GM08714 (cell line): Measurements from ENCODE around the gene ARTN.

ENCODE experiments used
- H3K4me3 ChIP-seq: fragments of 200-500 bp; sonication (Bioruptor generic); 2 replicates; pipeline ENCODE4 v1.5.1; 2014; ENCODE audit warnings: mild to moderate bottlenecking, low read length, inconsistent platforms
- ZNF274 ChIP-seq: IDR thresholded peaks from 2 replicates; pipeline ENCODE4 v1.6.1; 2012; ENCODE audit warnings: mild to moderate bottlenecking, low read depth, low read length

The ARTN gene

GRCh38 chr1:43963006-43963405, 29.4 kb downstream of the ARTN start:
- no peak overlapping the region for H3K4me3 ChIP-seq
- TF ChIP-seq ZNF274: no peak

- TF ChIP-seq ZNF274: no peak
Observed at GRCh38 chr1:43963890-43964289, 30.3 kb downstream of the ARTN start.

GRCh38 chr1:43965316-43965715, 31.7 kb downstream of the ARTN start:
- no peak for TF ChIP-seq ZNF274

More at GRCh38 chr1:43963890-43964289, 30.3 kb downstream of the ARTN start:
- H3K4me3 ChIP-seq: no peak overlapping the region

GRCh38 chr1:43968348-43968948, 34.8 kb downstream of the ARTN start:
- TF ChIP-seq ZNF274: no peak
- no peak overlapping the region for H3K4me3 ChIP-seq

More at GRCh38 chr1:43965316-43965715, 31.7 kb downstream of the ARTN start:
- H3K4me3 ChIP-seq: no peak overlapping the region

- TF ChIP-seq ZNF274: no peak
- no peak overlapping the region for H3K4me3 ChIP-seq
Observed at GRCh38 chr1:43969416-43969745, 35.8 kb downstream of the ARTN start.

- TF ChIP-seq ZNF274: no peak
- H3K4me3 ChIP-seq: peak within 1 kb of the TSS; percentile 71
Observed at GRCh38 chr1:43969746-43970466, 36.3 kb downstream of the ARTN start, which contains the start of gene DPH2. TSS of gene DPH2 (plus strand) at chr1:43970010. CDS start at chr1:43970176, 166 bp downstream.

GRCh38 chr1:43970502-43970901, 36.9 kb downstream of the ARTN start:
- no peak for TF ChIP-seq ZNF274
- peak overlapping the region; percentile 71 for H3K4me3 ChIP-seq

GRCh38 chr1:43970911-43971310, 37.3 kb downstream of the ARTN start:
- no peak for TF ChIP-seq ZNF274
- H3K4me3 ChIP-seq: peak overlapping the region; percentile 71; the same call in 1 of the 2 replicates

GRCh38 chr1:43971336-43971980, 37.9 kb downstream of the ARTN start:
- H3K4me3 ChIP-seq: no peak overlapping the region
- TF ChIP-seq ZNF274: no peak

- H3K4me3 ChIP-seq: peak overlapping the region; percentile 91; the same call in 1 of the 2 replicates
- TF ChIP-seq ZNF274: no peak
Observed at GRCh38 chr1:43973981-43974442, 40.4 kb downstream of the ARTN start.

- no peak for TF ChIP-seq ZNF274
Observed at GRCh38 chr1:43974443-43975248, 41.0 kb downstream of the ARTN start, which contains the start of gene ATP6V0B. TSS of gene ATP6V0B (plus strand) at chr1:43974960. CDS start at chr1:43975041, 81 bp downstream.

GRCh38 chr1:43975249-43975961, 41.8 kb downstream of the ARTN start:
- H3K4me3 ChIP-seq: peak overlapping the region; percentile 91
- TF ChIP-seq ZNF274: no peak

More at GRCh38 chr1:43974443-43975248, 41.0 kb downstream of the ARTN start, which contains the start of gene ATP6V0B:
- peak within 1 kb of the TSS; percentile 91 for H3K4me3 ChIP-seq

- peak overlapping the region; percentile 91; the same call in 1 of the 2 replicates for H3K4me3 ChIP-seq
- TF ChIP-seq ZNF274: no peak
Observed at GRCh38 chr1:43976045-43976444, 42.4 kb downstream of the ARTN start.
